GM23338 (cell line): ENCODE results near the gene MAST4. TPM values are rescaled to one million over a fixed set of nuclear protein-coding genes. Genes with fewer than 3 reads are reported as not detected.

Experiments used
- ATAC-seq: fragments of 200-7000 bp; cut with Tn5 transposase; 3 replicates; pipeline ENCODE4 v1.9.1; 2020
- DNase-seq: peaks from one replicate; pipeline ENCODE4 v3.0.0-alpha.2; 2015; ENCODE audit warnings: low spot score
- H2AFZ ChIP-seq: fragments of 200-600 bp; sonication (generic); 2 replicates; pipeline ENCODE4 v1.8.0; 2016; ENCODE audit warnings: antibody characterized with exemption, mild to moderate bottlenecking, moderate library complexity
- H3F3A ChIP-seq: fragments of 200-600 bp; sonication (generic); replicated peaks from 2 replicates; pipeline ENCODE4 v1.8.0; 2017; ENCODE audit warnings: antibody characterized with exemption, mixed run types, low read depth
- H3K27ac ChIP-seq: fragments of 200-600 bp; sonication (generic); 2 replicates; pipeline ENCODE4 v1.6.1; 2016; ENCODE audit warnings: low read depth
- H3K27me3 ChIP-seq: fragments of 200-600 bp; sonication (generic); 2 replicates; pipeline ENCODE4 v1.8.0; 2016; ENCODE audit warnings: mild to moderate bottlenecking, mixed run types, moderate library complexity; ENCODE audit not compliant: insufficient read depth
- H3K36me3 ChIP-seq: fragments of 200-600 bp; sonication (generic); 2 replicates; pipeline ENCODE4 v1.8.0; 2016; ENCODE audit warnings: mild to moderate bottlenecking; ENCODE audit not compliant: insufficient read depth
- H3K4me1 ChIP-seq: fragments of 200-600 bp; sonication (generic); 2 replicates; pipeline ENCODE4 v1.8.0; 2016; ENCODE audit warnings: mild to moderate bottlenecking, moderate library complexity; ENCODE audit not compliant: insufficient read depth
- H3K4me2 ChIP-seq: fragments of 200-600 bp; sonication (generic); 2 replicates; pipeline ENCODE4 v1.7.1; 2017; ENCODE audit warnings: mixed run types
- H3K4me3 ChIP-seq: fragments of 200-600 bp; sonication (generic); 2 replicates; pipeline ENCODE4 v1.6.1; 2016; ENCODE audit warnings: mixed run types
- H3K79me2 ChIP-seq: fragments of 200-600 bp; sonication (generic); replicated peaks from 2 replicates; pipeline ENCODE4 v1.8.0; 2017; ENCODE audit warnings: mild to moderate bottlenecking; ENCODE audit not compliant: insufficient read depth
- H3K9me2 ChIP-seq: fragments of 200-600 bp; sonication (generic); 2 replicates; pipeline ENCODE4 v1.8.0; 2017; ENCODE audit not compliant: insufficient read depth
- H4K20me1 ChIP-seq: fragments of 200-600 bp; sonication (generic); replicated peaks from 2 replicates; pipeline ENCODE4 v1.8.0; 2017; ENCODE audit warnings: mild to moderate bottlenecking; ENCODE audit not compliant: insufficient read depth
- H3K27ac Mint-ChIP-seq: 2 replicates; pipeline ENCODE4 v1.8.0; 2020; ENCODE audit warnings: inconsistent platforms, mild to moderate bottlenecking, moderate library complexity, mixed read lengths
- H3K27me3 Mint-ChIP-seq: 3 replicates; pipeline ENCODE4 v1.8.0; 2022; ENCODE audit warnings: low read depth, mild to moderate bottlenecking, moderate library complexity, mixed read lengths, inconsistent platforms; ENCODE audit not compliant: insufficient read depth, poor library complexity
- H3K36me3 Mint-ChIP-seq: 3 replicates; pipeline ENCODE4 v1.8.0; 2021; ENCODE audit warnings: low read depth, mild to moderate bottlenecking, inconsistent platforms, moderate library complexity, mixed read lengths
- H3K4me1 Mint-ChIP-seq: 3 replicates; pipeline ENCODE4 v1.8.0; 2020; ENCODE audit warnings: mild to moderate bottlenecking, inconsistent platforms, mixed read lengths
- H3K4me3 Mint-ChIP-seq: 3 replicates; pipeline ENCODE4 v1.8.0; 2021; ENCODE audit warnings: moderate library complexity, mild to moderate bottlenecking, inconsistent platforms, mixed read lengths
- H3K9me3 Mint-ChIP-seq: 3 replicates; pipeline ENCODE4 v1.8.0; 2020; ENCODE audit warnings: moderate library complexity, mild to moderate bottlenecking, inconsistent platforms, mixed read lengths
- CREB1 ChIP-seq: fragments of 250-450 bp; sonication (Bioruptor Pico); IDR thresholded peaks from 2 replicates; pipeline ENCODE4 v1.5.0; 2020; ENCODE audit warnings: low read depth, mild to moderate bottlenecking, moderate library complexity
- polyA plus RNA-seq: library from polyadenylated mRNA; unstranded; fragments of >200 nt; fragmentation: Nextera tagmentation; extraction: Ambion mirVana; gene quantifications from 2 replicates; pipeline ENCODE4 v1.2.1, GENCODE V29; 2016
- total RNA-seq: library from RNA; depleted of rRNA; stranded (reverse); fragments of >200 nt; shearing (Covaris generic); gene quantifications from 2 replicates; pipeline ENCODE4 v1.2.3, GENCODE V29; 2014
- TF ChIP-seq, protein P1 (sequence below), 2 experiments: fragments of 200-600 bp in 1 of 2; sonication (generic) in 1 of 2; conservative IDR thresholded peaks; 2 replicates each; pipeline versions ENCODE4 v1.5.1 to v1.6.1; 2016 to 2017; ENCODE audit warnings: antibody characterized with exemption in 2 of 2, low read depth in 2 of 2, mild to moderate bottlenecking in 2 of 2, moderate library complexity in 1 of 2
- TF ChIP-seq, protein P2 (sequence below): fragments of 250-450 bp; sonication (Bioruptor Pico); IDR thresholded peaks from 2 replicates; pipeline ENCODE4 v1.5.0; 2020; ENCODE audit warnings: mild to moderate bottlenecking, moderate library complexity

The MAST4 gene
- total and polyA plus RNA-seq, 2 experiments from 2014 or later = 3.6 to 8.5 TPM

- Histone ChIP-seq H3K27me3 (no peaks in the 10 kb centered on the region), H2AFZ (no peak overlapping the region), H3K4me1 (no peaks in the 10 kb centered on the region; the same call in 1 of the 2 replicates), H4K20me1 (no peaks in the 10 kb centered on the region), H3F3A (no peaks in the 10 kb centered on the region), H3K4me2 (no peak overlapping the region), H3K9me2 (no peaks in the 10 kb centered on the region), H3K36me3 (no peaks in the 10 kb centered on the region), H3K4me3 (no peak overlapping the region), H3K27ac (no peak overlapping the region), H3K79me2 (no peaks in the 10 kb centered on the region)
- TF ChIP-seq, protein P1, sequence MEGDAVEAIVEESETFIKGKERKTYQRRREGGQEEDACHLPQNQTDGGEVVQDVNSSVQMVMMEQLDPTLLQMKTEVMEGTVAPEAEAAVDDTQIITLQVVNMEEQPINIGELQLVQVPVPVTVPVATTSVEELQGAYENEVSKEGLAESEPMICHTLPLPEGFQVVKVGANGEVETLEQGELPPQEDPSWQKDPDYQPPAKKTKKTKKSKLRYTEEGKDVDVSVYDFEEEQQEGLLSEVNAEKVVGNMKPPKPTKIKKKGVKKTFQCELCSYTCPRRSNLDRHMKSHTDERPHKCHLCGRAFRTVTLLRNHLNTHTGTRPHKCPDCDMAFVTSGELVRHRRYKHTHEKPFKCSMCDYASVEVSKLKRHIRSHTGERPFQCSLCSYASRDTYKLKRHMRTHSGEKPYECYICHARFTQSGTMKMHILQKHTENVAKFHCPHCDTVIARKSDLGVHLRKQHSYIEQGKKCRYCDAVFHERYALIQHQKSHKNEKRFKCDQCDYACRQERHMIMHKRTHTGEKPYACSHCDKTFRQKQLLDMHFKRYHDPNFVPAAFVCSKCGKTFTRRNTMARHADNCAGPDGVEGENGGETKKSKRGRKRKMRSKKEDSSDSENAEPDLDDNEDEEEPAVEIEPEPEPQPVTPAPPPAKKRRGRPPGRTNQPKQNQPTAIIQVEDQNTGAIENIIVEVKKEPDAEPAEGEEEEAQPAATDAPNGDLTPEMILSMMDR (conservative IDR thresholded peaks at IDR 0.05; ENCODE audit: low read depth in 2 of 2) = peak; percentile 57 to 73
- TF ChIP-seq, protein P2, sequence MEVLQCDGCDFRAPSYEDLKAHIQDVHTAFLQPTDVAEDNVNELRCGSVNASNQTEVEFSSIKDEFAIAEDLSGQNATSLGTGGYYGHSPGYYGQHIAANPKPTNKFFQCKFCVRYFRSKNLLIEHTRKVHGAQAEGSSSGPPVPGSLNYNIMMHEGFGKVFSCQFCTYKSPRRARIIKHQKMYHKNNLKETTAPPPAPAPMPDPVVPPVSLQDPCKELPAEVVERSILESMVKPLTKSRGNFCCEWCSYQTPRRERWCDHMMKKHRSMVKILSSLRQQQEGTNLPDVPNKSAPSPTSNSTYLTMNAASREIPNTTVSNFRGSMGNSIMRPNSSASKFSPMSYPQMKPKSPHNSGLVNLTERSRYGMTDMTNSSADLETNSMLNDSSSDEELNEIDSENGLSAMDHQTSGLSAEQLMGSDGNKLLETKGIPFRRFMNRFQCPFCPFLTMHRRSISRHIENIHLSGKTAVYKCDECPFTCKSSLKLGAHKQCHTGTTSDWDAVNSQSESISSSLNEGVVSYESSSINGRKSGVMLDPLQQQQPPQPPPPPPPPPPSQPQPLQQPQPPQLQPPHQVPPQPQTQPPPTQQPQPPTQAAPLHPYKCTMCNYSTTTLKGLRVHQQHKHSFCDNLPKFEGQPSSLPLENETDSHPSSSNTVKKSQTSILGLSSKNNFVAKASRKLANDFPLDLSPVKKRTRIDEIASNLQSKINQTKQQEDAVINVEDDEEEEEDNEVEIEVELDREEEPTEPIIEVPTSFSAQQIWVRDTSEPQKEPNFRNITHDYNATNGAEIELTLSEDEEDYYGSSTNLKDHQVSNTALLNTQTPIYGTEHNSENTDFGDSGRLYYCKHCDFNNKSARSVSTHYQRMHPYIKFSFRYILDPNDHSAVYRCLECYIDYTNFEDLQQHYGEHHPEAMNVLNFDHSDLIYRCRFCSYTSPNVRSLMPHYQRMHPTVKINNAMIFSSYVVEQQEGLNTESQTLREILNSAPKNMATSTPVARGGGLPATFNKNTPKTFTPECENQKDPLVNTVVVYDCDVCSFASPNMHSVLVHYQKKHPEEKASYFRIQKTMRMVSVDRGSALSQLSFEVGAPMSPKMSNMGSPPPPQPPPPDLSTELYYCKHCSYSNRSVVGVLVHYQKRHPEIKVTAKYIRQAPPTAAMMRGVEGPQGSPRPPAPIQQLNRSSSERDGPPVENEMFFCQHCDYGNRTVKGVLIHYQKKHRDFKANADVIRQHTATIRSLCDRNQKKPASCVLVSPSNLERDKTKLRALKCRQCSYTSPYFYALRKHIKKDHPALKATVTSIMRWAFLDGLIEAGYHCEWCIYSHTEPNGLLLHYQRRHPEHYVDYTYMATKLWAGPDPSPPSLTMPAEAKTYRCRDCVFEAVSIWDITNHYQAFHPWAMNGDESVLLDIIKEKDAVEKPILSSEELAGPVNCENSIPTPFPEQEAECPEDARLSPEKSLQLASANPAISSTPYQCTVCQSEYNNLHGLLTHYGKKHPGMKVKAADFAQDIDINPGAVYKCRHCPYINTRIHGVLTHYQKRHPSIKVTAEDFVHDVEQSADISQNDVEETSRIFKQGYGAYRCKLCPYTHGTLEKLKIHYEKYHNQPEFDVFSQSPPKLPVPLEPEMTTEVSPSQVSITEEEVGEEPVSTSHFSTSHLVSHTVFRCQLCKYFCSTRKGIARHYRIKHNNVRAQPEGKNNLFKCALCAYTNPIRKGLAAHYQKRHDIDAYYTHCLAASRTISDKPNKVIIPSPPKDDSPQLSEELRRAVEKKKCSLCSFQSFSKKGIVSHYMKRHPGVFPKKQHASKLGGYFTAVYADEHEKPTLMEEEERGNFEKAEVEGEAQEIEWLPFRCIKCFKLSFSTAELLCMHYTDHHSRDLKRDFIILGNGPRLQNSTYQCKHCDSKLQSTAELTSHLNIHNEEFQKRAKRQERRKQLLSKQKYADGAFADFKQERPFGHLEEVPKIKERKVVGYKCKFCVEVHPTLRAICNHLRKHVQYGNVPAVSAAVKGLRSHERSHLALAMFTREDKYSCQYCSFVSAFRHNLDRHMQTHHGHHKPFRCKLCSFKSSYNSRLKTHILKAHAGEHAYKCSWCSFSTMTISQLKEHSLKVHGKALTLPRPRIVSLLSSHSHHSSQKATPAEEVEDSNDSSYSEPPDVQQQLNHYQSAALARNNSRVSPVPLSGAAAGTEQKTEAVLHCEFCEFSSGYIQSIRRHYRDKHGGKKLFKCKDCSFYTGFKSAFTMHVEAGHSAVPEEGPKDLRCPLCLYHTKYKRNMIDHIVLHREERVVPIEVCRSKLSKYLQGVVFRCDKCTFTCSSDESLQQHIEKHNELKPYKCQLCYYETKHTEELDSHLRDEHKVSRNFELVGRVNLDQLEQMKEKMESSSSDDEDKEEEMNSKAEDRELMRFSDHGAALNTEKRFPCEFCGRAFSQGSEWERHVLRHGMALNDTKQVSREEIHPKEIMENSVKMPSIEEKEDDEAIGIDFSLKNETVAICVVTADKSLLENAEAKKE (CRISPR knock-in tag) = no peak
- no peaks in the 10 kb centered on the region for H3K9me3 Mint-ChIP-seq
- H3K4me3 Mint-ChIP-seq = no peak overlapping the region
- H3K36me3 Mint-ChIP-seq = no peaks in the 10 kb centered on the region
- H3K4me1 Mint-ChIP-seq = peaks cover 2% of the 10 kb centered on the region; the same call in 1 of the 3 replicates
- ATAC-seq = peak; percentile 33; the same call in 1 of the 3 replicates
- peaks cover 3% of the 10 kb centered on the region for H3K27me3 Mint-ChIP-seq
- peak; percentile 27 for DNase-seq
- H3K27ac Mint-ChIP-seq = no peak overlapping the region
These were observed 553.8 kb downstream of the MAST4 start for GRCh38 chr5:67149951-67150523.

GRCh38 chr5:67152400-67152799 is 556.2 kb downstream of the MAST4 start:
- Histone ChIP-seq H3K27me3 (no peaks in the 10 kb centered on the region), H3K36me3 (no peaks in the 10 kb centered on the region), H3K4me2 (no peak overlapping the region), H3K4me3 (no peak overlapping the region), H3F3A (no peaks in the 10 kb centered on the region), H3K9me2 (no peaks in the 10 kb centered on the region), H3K27ac (no peak overlapping the region), H3K79me2 (no peaks in the 10 kb centered on the region), H2AFZ (no peak overlapping the region), H3K4me1 (no peaks in the 10 kb centered on the region; the same call in 1 of the 2 replicates), H4K20me1 (no peaks in the 10 kb centered on the region)
- Mint-ChIP-seq H3K27me3 (peaks cover 3% of the 10 kb centered on the region), H3K9me3 (no peaks in the 10 kb centered on the region), H3K4me1 (peaks cover 2% of the 10 kb centered on the region; the same call in 1 of the 3 replicates), H3K36me3 (no peaks in the 10 kb centered on the region), H3K4me3 (no peak overlapping the region), H3K27ac (no peak overlapping the region)
- no peak for ATAC-seq
- DNase-seq = no peak
- TF ChIP-seq, protein P2 (CRISPR knock-in tag) = no peak
- no peak for TF ChIP-seq CREB1 (CRISPR knock-in tag)
